Measurements from ENCODE around the gene STKLD1. TPM values are rescaled to one million over a fixed set of nuclear protein-coding genes. Genes with fewer than 3 reads are reported as not detected.
A peak's percentile ranks its signal among the peaks of the same experiment; 100 is the strongest.

Gene STKLD1
- polyA plus RNA-seq, 1 experiment = 1.2 TPM

DNA sequence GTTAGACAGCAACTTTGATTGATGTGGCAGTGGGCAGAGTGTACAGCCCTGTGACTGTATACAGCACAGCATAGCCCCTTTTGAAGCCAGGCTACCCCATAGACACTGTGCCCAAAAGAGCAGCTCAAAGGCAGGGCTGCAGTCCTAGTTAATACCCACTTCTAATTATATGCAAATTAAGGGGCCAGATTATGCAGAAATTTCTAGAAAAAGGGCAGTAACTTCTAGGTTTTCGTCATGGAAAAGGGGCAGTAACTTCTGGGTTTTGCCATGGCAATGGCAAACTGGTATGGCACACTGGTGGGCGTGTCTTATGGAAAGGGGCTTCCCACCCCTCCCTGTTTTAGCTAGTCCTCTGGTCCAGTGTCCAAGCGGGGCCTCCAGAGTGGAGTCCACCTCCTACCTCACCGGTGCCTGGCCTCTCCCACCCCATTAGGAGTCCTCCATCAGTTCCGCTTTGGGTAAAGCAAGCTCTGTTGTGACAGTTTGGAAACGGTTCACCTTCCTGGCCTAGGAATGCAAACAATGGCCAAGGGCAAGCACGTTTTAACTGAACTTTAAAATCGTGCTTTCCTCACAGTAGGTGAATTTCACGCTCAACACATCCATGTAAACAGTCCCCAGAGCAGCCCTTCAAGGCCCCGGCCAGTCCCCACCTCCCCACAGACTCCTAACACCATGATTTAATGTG, 51.6 kb downstream of the STKLD1 start:
- Histone ChIP-seq H3K27me3 (ENCODE audit: control insufficient read depth, insufficient read depth, low read length) (peaks cover 9% of the 10 kb centered on the region), H3K4me3 (ENCODE audit: low read depth, low read length) (no peak overlapping the region), H3K36me3 (ENCODE audit: control insufficient read depth, insufficient read depth, low read length) (no peaks in the 10 kb centered on the region)
- ChIA-PET POLR2A (interaction anchor here (0.5 kb wide), 1 partner anchor 32 kb away, joined by 11 read pairs; the partner anchor contains the start of gene CACFD1), CTCF (interaction anchor here (1.1 kb wide), 1 partner anchor 11 kb away, joined by 3 read pairs; no protein-coding TSS in a partner anchor)
- no peak for DNase-seq (ENCODE audit: low read depth)
- TF ChIP-seq, protein P1, sequence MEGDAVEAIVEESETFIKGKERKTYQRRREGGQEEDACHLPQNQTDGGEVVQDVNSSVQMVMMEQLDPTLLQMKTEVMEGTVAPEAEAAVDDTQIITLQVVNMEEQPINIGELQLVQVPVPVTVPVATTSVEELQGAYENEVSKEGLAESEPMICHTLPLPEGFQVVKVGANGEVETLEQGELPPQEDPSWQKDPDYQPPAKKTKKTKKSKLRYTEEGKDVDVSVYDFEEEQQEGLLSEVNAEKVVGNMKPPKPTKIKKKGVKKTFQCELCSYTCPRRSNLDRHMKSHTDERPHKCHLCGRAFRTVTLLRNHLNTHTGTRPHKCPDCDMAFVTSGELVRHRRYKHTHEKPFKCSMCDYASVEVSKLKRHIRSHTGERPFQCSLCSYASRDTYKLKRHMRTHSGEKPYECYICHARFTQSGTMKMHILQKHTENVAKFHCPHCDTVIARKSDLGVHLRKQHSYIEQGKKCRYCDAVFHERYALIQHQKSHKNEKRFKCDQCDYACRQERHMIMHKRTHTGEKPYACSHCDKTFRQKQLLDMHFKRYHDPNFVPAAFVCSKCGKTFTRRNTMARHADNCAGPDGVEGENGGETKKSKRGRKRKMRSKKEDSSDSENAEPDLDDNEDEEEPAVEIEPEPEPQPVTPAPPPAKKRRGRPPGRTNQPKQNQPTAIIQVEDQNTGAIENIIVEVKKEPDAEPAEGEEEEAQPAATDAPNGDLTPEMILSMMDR (IDR thresholded peaks at IDR 0.05; ENCODE audit: insufficient read depth, low read depth, low read length) = no peak

DNA sequence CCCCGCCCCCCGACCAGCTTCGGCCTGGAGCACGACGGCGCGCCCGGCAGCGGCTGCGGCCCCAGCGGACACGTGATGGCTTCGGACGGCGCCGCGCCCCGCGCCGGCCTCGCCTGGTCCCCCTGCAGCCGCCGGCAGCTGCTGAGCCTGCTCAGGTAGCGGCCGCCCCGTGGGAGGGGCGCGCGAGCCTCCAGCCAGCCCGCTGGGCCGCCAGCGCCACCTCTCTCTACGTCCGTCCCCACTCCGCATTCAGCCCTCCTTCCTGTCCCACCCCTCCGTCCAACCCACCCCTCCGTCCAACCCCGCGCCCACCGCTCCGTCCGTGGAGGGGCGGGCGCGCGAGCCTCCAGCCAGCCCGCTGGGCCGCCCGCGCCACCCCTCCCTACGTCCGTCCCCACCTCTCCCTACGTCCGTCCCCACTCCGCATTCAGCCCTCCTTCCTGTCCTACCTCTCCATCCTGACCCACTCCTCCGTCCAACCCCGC, 52.5 kb downstream of the STKLD1 start:
- DNase-seq (ENCODE audit: low read depth) = no peak
- TF ChIP-seq, protein P1 (IDR thresholded peaks at IDR 0.05; ENCODE audit: insufficient read depth, low read depth, low read length) = no peak
- Histone ChIP-seq H3K36me3 (ENCODE audit: control insufficient read depth, insufficient read depth, low read length) (no peaks in the 10 kb centered on the region), H3K4me3 (ENCODE audit: low read depth, low read length) (peak overlapping the region; percentile 25), H3K27me3 (ENCODE audit: control insufficient read depth, insufficient read depth, low read length) (peaks cover 9% of the 10 kb centered on the region)
- ChIA-PET POLR2A (interaction anchor here (0.5 kb wide), 1 partner anchor 31 kb away, joined by 11 read pairs; the partner anchor contains the start of gene CACFD1), CTCF (interaction anchor here (1.1 kb wide), 1 partner anchor 10 kb away, joined by 3 read pairs; no protein-coding TSS in a partner anchor)

DNA sequence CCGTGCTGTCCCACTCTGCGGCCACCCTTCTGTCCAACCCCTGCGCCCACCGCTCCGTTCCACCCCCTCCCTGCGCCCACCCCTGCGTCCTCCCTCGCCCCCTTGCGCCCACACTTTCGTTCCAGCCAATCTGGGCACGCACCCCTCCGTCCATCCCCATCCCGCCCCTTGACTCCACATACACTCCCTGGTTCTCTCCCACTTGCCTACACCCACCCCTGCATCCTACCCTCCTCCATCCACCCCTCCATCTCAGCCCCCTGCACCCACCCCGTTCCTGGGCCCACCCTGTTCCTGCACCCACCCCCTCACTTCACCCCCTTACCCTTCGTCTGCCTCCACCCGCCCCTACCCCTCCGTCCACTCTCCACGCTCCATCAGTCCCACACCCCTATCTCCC, 53.0 kb downstream of the STKLD1 start:
- ChIA-PET POLR2A (no interaction called here), CTCF (no interaction called here)
- no peak for DNase-seq (ENCODE audit: low read depth)
- Histone ChIP-seq H3K36me3 (ENCODE audit: control insufficient read depth, insufficient read depth, low read length) (no peaks in the 10 kb centered on the region), H3K4me3 (ENCODE audit: low read depth, low read length) (no peak overlapping the region), H3K27me3 (ENCODE audit: control insufficient read depth, insufficient read depth, low read length) (peaks cover 9% of the 10 kb centered on the region)
- TF ChIP-seq, protein P1 (IDR thresholded peaks at IDR 0.05; ENCODE audit: insufficient read depth, low read depth, low read length) = no peak

DNA sequence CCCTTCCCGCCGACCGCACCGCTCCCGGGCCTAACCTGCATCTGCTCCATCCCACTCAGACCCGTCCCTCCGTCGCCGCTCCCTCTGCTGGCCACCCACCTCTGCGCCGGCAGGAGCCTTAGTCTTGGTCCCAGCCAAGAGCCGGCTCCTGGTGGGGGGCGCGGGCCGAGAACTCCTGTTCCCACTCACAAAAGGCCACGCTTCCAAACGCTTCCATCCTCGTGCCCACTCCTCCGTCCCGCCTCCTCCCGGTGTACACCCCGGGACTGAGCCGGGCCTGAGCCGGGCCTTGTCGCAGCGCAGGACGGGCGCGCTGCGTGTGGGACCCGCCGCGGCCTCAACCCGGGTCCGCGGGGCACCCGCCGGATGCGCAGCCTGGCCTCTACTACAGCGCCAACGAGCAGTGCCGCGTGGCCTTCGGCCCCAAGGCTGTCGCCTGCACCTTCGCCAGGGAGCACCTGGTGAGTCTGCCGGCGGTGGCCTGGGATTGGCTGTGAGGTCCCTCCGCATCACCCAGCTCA, 53.5 kb downstream of the STKLD1 start:
- no peak for DNase-seq (ENCODE audit: low read depth)
- ChIA-PET POLR2A (no interaction called here), CTCF (no interaction called here)
- peaks cover 9% of the 10 kb centered on the region for H3K27me3 ChIP-seq (ENCODE audit: control insufficient read depth, insufficient read depth, low read length)
- no peaks in the 10 kb centered on the region for H3K36me3 ChIP-seq (ENCODE audit: control insufficient read depth, insufficient read depth, low read length)
- TF ChIP-seq, protein P1 (IDR thresholded peaks at IDR 0.05; ENCODE audit: insufficient read depth, low read depth, low read length) = peak; percentile 56
- no peak overlapping the region for H3K4me3 ChIP-seq (ENCODE audit: low read depth, low read length)

DNA sequence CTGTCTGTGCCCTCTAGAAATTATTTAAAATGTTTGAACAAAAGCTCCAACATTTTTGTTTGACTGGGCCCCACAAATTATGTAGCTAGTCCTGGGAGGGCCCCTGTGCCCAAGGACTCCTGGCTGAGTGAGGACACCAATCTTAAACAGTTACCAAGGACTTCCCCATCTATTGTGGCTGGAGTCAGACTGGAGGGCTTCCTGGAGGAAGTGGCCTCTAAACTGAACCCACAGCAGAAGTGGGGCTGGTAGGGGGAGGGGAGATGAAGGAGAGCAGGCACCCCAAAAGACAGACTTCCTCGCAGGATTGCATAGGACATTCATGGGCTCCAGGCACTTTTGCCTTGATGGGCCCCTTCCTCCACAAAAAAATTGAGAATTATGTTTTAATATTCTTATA, 54.1 kb downstream of the STKLD1 start:
- TF ChIP-seq, protein P1 (IDR thresholded peaks at IDR 0.05; ENCODE audit: insufficient read depth, low read depth, low read length) = no peak
- DNase-seq (ENCODE audit: low read depth) = no peak
- ChIA-PET CTCF (no interaction called here), POLR2A (no interaction called here)
- H3K27me3 ChIP-seq (ENCODE audit: control insufficient read depth, insufficient read depth, low read length) = peaks cover 9% of the 10 kb centered on the region
- no peak overlapping the region for H3K4me3 ChIP-seq (ENCODE audit: low read depth, low read length)
- no peaks in the 10 kb centered on the region for H3K36me3 ChIP-seq (ENCODE audit: control insufficient read depth, insufficient read depth, low read length)

All from BJ (cell line).